ENCODE results near the gene TRAF1. TPM values are rescaled to one million over a fixed set of nuclear protein-coding genes. Genes with fewer than 3 reads are reported as not detected.

TRAF1 gene
- total RNA-seq, 3 donors from 2014 or later: 4.9 to 8.6 (median 7.3) TPM

DNA sequence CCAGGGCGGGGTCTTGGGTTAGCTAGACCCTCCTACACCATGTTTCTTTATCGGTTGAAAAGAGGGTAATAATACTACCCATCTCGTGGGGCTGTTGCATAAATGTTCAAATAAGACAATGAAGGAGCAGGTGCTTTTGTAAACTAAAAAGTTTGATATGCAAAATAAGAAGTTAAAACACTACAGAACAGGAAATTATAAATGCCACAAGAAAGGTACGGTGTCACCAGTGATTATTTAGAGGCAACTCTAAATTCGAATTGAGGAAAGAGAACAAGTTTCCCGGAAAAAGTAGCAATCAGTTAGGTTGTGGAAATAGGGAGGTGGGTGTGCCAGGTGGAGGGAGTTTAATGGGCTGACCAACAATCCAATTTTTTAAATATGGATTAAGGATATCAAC is 47.1 kb downstream of the TRAF1 start:
- Histone ChIP-seq H3K27me3 (no peaks in the 10 kb centered on the region), H3K4me1 (no peaks in the 10 kb centered on the region), H3K27ac (no peak overlapping the region), H3K4me3 (no peak overlapping the region), H3K9me3 (no peaks in the 10 kb centered on the region), H3K36me3 (no peaks in the 10 kb centered on the region)
- TF ChIP-seq POLR2A (IDR thresholded peaks at IDR 0.05) (no peak), POLR2AphosphoS5 (IDR thresholded peaks at IDR 0.05) (no peak)
- TF ChIP-seq, protein P1, sequence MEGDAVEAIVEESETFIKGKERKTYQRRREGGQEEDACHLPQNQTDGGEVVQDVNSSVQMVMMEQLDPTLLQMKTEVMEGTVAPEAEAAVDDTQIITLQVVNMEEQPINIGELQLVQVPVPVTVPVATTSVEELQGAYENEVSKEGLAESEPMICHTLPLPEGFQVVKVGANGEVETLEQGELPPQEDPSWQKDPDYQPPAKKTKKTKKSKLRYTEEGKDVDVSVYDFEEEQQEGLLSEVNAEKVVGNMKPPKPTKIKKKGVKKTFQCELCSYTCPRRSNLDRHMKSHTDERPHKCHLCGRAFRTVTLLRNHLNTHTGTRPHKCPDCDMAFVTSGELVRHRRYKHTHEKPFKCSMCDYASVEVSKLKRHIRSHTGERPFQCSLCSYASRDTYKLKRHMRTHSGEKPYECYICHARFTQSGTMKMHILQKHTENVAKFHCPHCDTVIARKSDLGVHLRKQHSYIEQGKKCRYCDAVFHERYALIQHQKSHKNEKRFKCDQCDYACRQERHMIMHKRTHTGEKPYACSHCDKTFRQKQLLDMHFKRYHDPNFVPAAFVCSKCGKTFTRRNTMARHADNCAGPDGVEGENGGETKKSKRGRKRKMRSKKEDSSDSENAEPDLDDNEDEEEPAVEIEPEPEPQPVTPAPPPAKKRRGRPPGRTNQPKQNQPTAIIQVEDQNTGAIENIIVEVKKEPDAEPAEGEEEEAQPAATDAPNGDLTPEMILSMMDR (IDR thresholded peaks at IDR 0.05): no peak
- intact Hi-C loops (cut with DNase I; ENCODE audit: low total_unique reads): no loop called here
- no peak for DNase-seq (ENCODE audit: low spot score in 2 of 2)

DNA sequence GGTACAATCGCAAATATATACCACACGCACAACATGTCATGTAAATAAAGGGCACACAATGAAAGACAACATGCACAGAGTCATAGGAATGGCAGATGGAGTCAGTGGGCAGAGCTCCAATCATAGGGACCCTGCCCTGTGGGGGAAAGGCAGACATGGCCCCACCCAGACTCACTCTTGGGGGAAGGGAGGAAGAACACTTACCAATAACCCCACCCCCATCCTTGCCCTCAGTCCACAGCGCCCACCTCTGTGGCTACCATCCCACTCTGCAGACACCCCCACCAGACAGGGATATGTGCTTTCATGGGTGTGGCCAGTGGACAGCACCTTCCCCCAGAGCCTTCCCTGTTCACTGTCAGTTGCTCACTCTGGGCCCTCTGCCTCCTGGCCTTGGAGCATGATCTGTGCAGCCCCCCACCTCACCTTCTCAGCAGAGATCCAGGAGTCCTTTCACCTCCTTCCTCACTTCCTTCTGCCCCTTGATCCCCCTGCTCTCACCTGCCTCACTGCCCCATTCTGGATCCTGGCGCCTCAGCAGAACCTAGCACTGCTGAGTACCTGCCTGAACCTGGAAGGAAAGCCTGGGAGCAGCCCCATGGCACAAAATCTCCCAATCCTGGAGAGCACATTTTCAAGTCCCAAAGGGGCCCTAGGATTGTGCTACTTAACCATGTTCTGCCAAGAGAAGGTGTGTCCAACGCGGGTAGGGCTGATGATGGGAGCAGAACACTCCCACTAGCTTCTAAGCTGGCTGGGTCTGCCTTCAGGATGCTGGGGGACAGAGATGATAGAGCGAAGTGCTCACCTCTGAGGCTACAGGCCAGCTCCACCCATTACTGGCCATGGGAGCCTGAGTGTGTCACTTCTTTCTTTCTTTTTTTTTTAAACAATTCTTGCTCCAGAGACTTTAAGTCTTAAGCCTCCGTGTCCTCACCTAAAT is 48.1 kb downstream of the TRAF1 start:
- intact Hi-C loops (cut with DNase I; ENCODE audit: low total_unique reads): no loop called here
- Histone ChIP-seq H3K27ac (no peak overlapping the region), H3K9me3 (no peaks in the 10 kb centered on the region), H3K36me3 (no peaks in the 10 kb centered on the region), H3K4me1 (no peaks in the 10 kb centered on the region), H3K4me3 (no peak overlapping the region), H3K27me3 (no peaks in the 10 kb centered on the region)
- TF ChIP-seq, protein P1 (IDR thresholded peaks at IDR 0.05): no peak
- no peak for TF ChIP-seq POLR2AphosphoS5 (IDR thresholded peaks at IDR 0.05)
- TF ChIP-seq POLR2A (IDR thresholded peaks at IDR 0.05): no peak
- no peak for DNase-seq (ENCODE audit: low spot score in 2 of 2)

DNA sequence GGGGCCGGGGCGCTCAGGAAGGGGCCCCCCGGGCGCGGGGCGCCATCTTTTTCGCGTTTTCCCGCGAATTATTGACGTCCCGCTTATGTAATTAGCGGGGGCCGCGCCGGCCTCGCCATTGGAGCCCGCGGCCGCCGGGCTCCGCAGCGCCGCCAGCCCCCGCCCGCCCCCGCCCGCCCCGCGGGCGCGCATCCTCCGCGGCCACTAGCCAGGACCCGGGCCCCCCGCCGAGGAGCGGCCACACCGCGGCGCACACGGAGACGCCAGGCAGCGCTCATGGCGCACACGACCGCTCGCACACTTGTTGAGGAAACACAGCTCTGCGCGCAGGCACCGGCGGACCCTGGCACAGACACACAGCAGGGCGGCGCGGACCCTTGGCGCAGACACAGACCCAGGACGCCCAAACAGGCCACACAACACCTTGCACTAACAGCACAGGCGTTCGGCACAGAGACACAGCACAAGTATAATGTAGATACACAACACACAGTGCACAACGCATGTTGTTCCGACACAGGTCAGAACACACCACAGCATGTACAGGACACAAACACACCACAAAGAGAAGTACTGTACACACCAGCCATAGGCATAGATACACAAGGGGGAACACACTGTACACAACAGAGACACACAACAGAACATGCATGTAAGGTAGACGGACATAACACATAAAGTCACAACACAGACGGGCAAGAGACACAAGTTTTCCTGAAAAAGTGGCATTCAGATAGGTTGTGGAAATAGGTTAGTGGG is 49.1 kb downstream of the TRAF1 start:
- Histone ChIP-seq H3K27ac (peak overlapping the region; percentile 91 to 93), H3K4me1 (no peaks in the 10 kb centered on the region), H3K4me3 (peak overlapping the region; percentile 69 to 84 (median 75)), H3K36me3 (no peaks in the 10 kb centered on the region), H3K27me3 (no peaks in the 10 kb centered on the region), H3K9me3 (no peaks in the 10 kb centered on the region)
- intact Hi-C loops (cut with DNase I; ENCODE audit: low total_unique reads): no loop called here
- DNase-seq (ENCODE audit: low spot score in 2 of 2): no peak
- TF ChIP-seq POLR2AphosphoS5 (IDR thresholded peaks at IDR 0.05): no peak

DNA sequence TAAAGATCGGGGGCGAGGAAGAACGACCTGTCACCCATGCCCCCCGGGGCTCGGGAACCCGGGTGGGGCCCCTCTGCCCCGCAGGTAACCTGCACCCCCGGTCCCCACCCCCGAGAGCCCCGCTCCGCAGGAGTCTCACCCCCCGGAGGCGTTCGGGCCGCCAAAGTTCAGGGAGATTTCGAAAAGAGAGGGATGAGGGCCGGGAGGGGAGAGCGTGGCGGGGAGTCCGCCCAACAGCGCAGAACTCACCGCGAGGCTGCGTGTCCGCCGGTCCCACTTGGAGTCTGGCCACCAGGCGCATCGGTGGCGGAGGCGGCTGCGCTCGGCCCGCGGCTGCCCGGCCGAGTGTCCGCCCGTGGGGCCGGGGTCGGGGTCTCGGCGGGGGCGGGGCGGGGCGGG is 49.8 kb downstream of the TRAF1 start, which contains the start of gene PHF19:
TSS of gene PHF19 (minus strand) at position 347 of the 399 bp plus-strand sequence. CDS start 2,447 bp downstream, outside the sequence.
- H3K27me3 ChIP-seq: no peaks in the 10 kb centered on the region
- no peak for DNase-seq (ENCODE audit: low spot score in 2 of 2)
- H3K36me3 ChIP-seq: no peaks in the 10 kb centered on the region
- H3K4me1 ChIP-seq: no peaks in the 10 kb centered on the region
- H3K9me3 ChIP-seq: no peaks in the 10 kb centered on the region
- no peak for TF ChIP-seq POLR2AphosphoS5 (IDR thresholded peaks at IDR 0.05)
- TF ChIP-seq POLR2A (IDR thresholded peaks at IDR 0.05): no peak
- TF ChIP-seq, protein P1 (IDR thresholded peaks at IDR 0.05): no peak
- peak within 1 kb of the TSS; percentile 91 to 93 for H3K27ac ChIP-seq
- intact Hi-C loops (cut with DNase I; ENCODE audit: low total_unique reads): no loop called here
- H3K4me3 ChIP-seq: peak within 1 kb of the TSS; percentile 69 to 84 (median 75)

DNA sequence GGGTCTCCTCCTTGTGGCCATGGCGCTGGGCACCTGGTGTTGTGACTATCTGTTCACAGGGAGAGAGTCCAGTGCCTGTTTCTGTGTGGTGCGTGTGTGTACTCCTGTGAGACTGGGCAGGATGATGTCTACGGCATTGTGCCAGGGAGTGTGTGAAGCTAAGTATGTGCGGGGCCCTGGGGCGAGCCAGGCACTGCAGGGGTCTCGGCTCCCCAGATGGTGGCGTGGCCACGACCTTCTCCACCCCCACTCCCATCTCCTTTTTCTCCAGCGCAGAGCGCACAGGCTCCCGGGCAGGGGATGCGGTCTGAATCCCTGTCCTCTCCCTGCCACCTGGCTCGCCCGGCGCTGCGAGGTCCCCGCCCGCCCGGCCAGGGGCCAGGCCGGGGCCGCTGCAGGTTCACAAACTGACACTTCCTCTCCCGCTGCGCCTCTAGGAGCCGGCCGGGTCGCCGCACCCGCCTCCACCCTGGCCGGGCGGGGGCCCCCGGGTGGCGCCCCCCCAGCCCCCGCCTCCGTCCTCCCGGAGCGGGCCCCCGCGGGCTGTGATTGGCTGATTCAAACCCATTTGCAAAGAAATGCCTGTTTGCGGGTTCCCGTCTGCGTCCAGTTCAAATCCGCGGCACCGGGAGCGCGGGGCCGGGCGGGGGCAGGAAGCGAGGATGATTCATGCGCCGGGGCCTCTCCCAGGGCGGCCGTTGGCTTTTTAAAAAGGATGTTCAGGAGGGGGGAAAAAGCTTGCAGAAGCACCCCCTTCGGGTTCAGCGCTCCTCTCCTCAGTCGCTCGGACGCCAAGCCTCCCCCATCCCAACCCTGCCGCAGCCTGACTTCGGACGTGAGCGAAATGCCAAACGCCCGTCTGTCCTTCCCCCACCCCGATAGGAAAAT is 50.4 kb downstream of the TRAF1 start:
- peak overlapping the region; percentile 91 to 93 for H3K27ac ChIP-seq
- intact Hi-C loops (cut with DNase I; ENCODE audit: low total_unique reads): no loop called here
- DNase-seq (ENCODE audit: low spot score in 2 of 2): peak; percentile 71 to 73
- no peaks in the 10 kb centered on the region for H3K27me3 ChIP-seq
- H3K36me3 ChIP-seq: no peaks in the 10 kb centered on the region
- no peaks in the 10 kb centered on the region for H3K4me1 ChIP-seq
- no peaks in the 10 kb centered on the region for H3K9me3 ChIP-seq
- TF ChIP-seq POLR2A (IDR thresholded peaks at IDR 0.05) (no peak), POLR2AphosphoS5 (IDR thresholded peaks at IDR 0.05) (peak in 2 of 3 donors; percentile 22 to 23)
- H3K4me3 ChIP-seq: peak overlapping the region; percentile 69 to 84 (median 75)

Measured in breast epithelium (tissue), 4 donors.